ENCODE measurements around the gene MAMDC2. TPM values are rescaled to one million over a fixed set of nuclear protein-coding genes. Genes with fewer than 3 reads are reported as not detected.

The MAMDC2 gene
- total and polyA plus RNA-seq, 2 donors from 2014 or later, result 1.5 to 7.1 TPM

- H3K36me3 ChIP-seq (ENCODE audit: control insufficient read depth in 2 of 3, insufficient read depth in 3 of 3, low read length in 3 of 3), result peaks cover 0 to 9% (median 0%) of the 10 kb centered on the region in 3 donors
- H3K9me3 ChIP-seq (ENCODE audit: control insufficient read depth in 2 of 3, insufficient read depth in 1 of 3, low read length in 3 of 3), result no peaks in the 10 kb centered on the region
- TF ChIP-seq, protein P1, sequence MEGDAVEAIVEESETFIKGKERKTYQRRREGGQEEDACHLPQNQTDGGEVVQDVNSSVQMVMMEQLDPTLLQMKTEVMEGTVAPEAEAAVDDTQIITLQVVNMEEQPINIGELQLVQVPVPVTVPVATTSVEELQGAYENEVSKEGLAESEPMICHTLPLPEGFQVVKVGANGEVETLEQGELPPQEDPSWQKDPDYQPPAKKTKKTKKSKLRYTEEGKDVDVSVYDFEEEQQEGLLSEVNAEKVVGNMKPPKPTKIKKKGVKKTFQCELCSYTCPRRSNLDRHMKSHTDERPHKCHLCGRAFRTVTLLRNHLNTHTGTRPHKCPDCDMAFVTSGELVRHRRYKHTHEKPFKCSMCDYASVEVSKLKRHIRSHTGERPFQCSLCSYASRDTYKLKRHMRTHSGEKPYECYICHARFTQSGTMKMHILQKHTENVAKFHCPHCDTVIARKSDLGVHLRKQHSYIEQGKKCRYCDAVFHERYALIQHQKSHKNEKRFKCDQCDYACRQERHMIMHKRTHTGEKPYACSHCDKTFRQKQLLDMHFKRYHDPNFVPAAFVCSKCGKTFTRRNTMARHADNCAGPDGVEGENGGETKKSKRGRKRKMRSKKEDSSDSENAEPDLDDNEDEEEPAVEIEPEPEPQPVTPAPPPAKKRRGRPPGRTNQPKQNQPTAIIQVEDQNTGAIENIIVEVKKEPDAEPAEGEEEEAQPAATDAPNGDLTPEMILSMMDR (IDR thresholded peaks at IDR 0.05; ENCODE audit: borderline replicate concordance, extremely low read depth, insufficient read depth), result no peak
- no peak overlapping the region for H3K27ac ChIP-seq (ENCODE audit: low read depth in 2 of 2, low read length in 2 of 2)
- peaks cover 4 to 14% (median 13%) of the 10 kb centered on the region in 3 donors for H3K4me1 ChIP-seq (ENCODE audit: control insufficient read depth in 2 of 3, insufficient read depth in 2 of 3, low read depth in 1 of 3, low read length in 3 of 3)
- intact Hi-C loops (cut with DNase I), result no loop called here
- DNase-seq (peak in 2 of 5 donors; percentile 56 to 59), FAIRE-seq (no peak)
- H3K9ac ChIP-seq (ENCODE audit: low read length in 3 of 3), result no peak overlapping the region
- H3K27me3 ChIP-seq (ENCODE audit: control insufficient read depth, insufficient read depth, low read length), result no peaks in the 10 kb centered on the region
- H3K4me3 ChIP-seq (ENCODE audit: low read length in 3 of 3), result peak overlapping the region; percentile 95 to 97 (median 96)
Observed at GRCh38 chr9:70260007-70260443, 216.4 kb downstream of the MAMDC2 start.

DNA sequence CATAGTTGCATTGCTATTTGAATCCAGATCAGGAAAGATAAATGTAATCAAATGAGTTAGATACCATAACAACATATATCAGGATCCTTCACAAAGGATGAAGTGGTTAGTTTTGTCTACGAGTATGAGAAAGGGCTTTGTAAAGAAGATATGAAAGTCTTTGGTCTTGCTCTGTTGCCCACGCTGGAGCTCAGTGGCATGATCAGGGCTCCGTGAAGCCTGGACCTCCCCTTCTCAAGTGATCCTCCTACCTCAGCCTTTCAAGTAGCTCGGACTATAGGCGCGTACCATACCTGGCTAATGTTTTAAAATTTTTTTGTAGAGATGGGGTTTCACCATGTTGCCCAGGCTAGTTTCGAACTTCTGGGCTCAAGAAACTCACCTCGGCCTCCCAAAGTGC lies 217.0 kb downstream of the MAMDC2 start:
- Histone ChIP-seq H3K4me1 (ENCODE audit: control insufficient read depth in 2 of 3, insufficient read depth in 2 of 3, low read depth in 1 of 3, low read length in 3 of 3) (peaks cover 4 to 13% (median 13%) of the 10 kb centered on the region in 3 donors), H3K27ac (ENCODE audit: low read depth in 2 of 2, low read length in 2 of 2) (no peak overlapping the region), H3K4me3 (ENCODE audit: low read length in 3 of 3) (peak overlapping the region in 1 of 3 donors; percentile 96), H3K27me3 (ENCODE audit: control insufficient read depth, insufficient read depth, low read length) (no peaks in the 10 kb centered on the region), H3K9ac (ENCODE audit: low read length in 3 of 3) (no peak overlapping the region), H3K9me3 (ENCODE audit: control insufficient read depth in 2 of 3, insufficient read depth in 1 of 3, low read length in 3 of 3) (no peaks in the 10 kb centered on the region), H3K36me3 (ENCODE audit: control insufficient read depth in 2 of 3, insufficient read depth in 3 of 3, low read length in 3 of 3) (peaks cover 0 to 15% (median 0%) of the 10 kb centered on the region in 3 donors)
- FAIRE-seq (no peak), DNase-seq (no peak)
- intact Hi-C loops (cut with DNase I), result no loop called here
- TF ChIP-seq, protein P1 (IDR thresholded peaks at IDR 0.05; ENCODE audit: borderline replicate concordance, extremely low read depth, insufficient read depth), result no peak

- TF ChIP-seq, protein P1 (IDR thresholded peaks at IDR 0.05; ENCODE audit: borderline replicate concordance, extremely low read depth, insufficient read depth), result no peak
- H3K9ac ChIP-seq (ENCODE audit: low read length in 3 of 3), result no peak overlapping the region
- H3K4me3 ChIP-seq (ENCODE audit: low read length in 3 of 3), result no peak overlapping the region
- no peaks in the 10 kb centered on the region for H3K27me3 ChIP-seq (ENCODE audit: control insufficient read depth, insufficient read depth, low read length)
- peaks cover 0 to 18% (median 0%) of the 10 kb centered on the region in 3 donors for H3K36me3 ChIP-seq (ENCODE audit: control insufficient read depth in 2 of 3, insufficient read depth in 3 of 3, low read length in 3 of 3)
- no peaks in the 10 kb centered on the region for H3K9me3 ChIP-seq (ENCODE audit: control insufficient read depth in 2 of 3, insufficient read depth in 1 of 3, low read length in 3 of 3)
- H3K27ac ChIP-seq (ENCODE audit: low read depth in 2 of 2, low read length in 2 of 2), result no peak overlapping the region
- FAIRE-seq (no peak), DNase-seq (no peak)
- peaks cover 4 to 13% (median 9%) of the 10 kb centered on the region in 3 donors for H3K4me1 ChIP-seq (ENCODE audit: control insufficient read depth in 2 of 3, insufficient read depth in 2 of 3, low read depth in 1 of 3, low read length in 3 of 3)
- intact Hi-C loops (cut with DNase I), result no loop called here
Observed at GRCh38 chr9:70261131-70261870, 217.7 kb downstream of the MAMDC2 start.
